WI38 (cell line): ENCODE results near the gene TNRC6A.

Experiments
- H3K4me3 ChIP-seq: 2 replicates; pipeline ENCODE4 v1.5.1; 2011; ENCODE audit warnings: low read depth, mild to moderate bottlenecking, control low read depth, low read length
- TF ChIP-seq, protein P1 (sequence below): IDR thresholded peaks from 2 replicates; pipeline ENCODE4 v1.5.1; 2012; ENCODE audit warnings: low read depth, mild to moderate bottlenecking, control low read depth, low read length

TNRC6A gene

DNA sequence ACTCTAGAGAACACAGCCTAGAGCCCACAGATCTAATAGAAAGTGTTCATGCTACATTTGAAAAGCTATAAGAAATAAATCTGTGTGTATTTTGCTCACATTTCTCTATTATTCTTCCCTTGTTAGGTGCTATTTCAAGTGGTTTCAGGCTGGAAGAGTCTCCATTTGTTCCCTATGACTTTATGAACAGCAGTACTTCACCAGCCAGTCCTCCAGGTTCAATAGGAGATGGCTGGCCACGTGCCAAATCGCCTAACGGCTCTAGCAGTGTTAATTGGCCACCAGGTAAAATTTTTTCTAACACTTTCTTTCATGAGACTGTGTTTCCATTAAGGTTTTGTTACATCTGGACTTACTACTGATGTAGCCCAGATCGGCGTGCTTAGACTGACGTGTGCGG is 85.6 kb downstream of the TNRC6A start:
- TF ChIP-seq, protein P1, sequence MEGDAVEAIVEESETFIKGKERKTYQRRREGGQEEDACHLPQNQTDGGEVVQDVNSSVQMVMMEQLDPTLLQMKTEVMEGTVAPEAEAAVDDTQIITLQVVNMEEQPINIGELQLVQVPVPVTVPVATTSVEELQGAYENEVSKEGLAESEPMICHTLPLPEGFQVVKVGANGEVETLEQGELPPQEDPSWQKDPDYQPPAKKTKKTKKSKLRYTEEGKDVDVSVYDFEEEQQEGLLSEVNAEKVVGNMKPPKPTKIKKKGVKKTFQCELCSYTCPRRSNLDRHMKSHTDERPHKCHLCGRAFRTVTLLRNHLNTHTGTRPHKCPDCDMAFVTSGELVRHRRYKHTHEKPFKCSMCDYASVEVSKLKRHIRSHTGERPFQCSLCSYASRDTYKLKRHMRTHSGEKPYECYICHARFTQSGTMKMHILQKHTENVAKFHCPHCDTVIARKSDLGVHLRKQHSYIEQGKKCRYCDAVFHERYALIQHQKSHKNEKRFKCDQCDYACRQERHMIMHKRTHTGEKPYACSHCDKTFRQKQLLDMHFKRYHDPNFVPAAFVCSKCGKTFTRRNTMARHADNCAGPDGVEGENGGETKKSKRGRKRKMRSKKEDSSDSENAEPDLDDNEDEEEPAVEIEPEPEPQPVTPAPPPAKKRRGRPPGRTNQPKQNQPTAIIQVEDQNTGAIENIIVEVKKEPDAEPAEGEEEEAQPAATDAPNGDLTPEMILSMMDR = no peak
- no peak overlapping the region for H3K4me3 ChIP-seq

DNA sequence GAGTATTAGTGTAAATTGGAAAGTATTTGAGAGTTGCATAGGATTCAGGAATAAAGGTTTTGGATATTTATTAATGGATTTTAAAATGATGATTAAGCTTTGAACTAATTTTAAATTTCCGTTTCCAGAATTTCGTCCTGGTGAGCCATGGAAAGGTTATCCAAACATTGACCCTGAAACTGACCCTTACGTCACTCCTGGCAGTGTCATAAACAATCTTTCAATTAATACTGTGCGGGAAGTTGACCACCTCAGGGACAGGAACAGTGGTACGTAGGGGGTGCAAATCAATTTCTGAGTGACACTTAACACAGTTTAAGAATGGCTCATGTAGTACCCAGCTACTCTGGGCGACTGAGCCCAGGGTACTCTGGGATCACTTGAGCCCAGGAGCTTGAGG is 87.2 kb downstream of the TNRC6A start:
- TF ChIP-seq, protein P1 = no peak
- no peak overlapping the region for H3K4me3 ChIP-seq

- TF ChIP-seq, protein P1 = no peak
- H3K4me3 ChIP-seq = no peak overlapping the region
Observed at GRCh38 chr16:24819462-24820040, 90.1 kb downstream of the TNRC6A start.

- TF ChIP-seq, protein P1 = no peak
- H3K4me3 ChIP-seq = no peak overlapping the region
Observed at GRCh38 chr16:24820522-24820921, 91.1 kb downstream of the TNRC6A start.

- TF ChIP-seq, protein P1 = no peak
- H3K4me3 ChIP-seq = no peak overlapping the region
Observed at GRCh38 chr16:24821129-24821528, 91.7 kb downstream of the TNRC6A start.

GRCh38 chr16:24822542-24822941 is 93.1 kb downstream of the TNRC6A start:
- TF ChIP-seq, protein P1 = no peak

GRCh38 chr16:24822974-24823373 is 93.5 kb downstream of the TNRC6A start:
- TF ChIP-seq, protein P1 = no peak
- H3K4me3 ChIP-seq = no peak overlapping the region

More at GRCh38 chr16:24822542-24822941, 93.1 kb downstream of the TNRC6A start:
- H3K4me3 ChIP-seq = no peak overlapping the region
